Breast epithelium (tissue), 3 donors: ENCODE measurements around the gene EGFLAM.

Experiments used
- POLR2A ChIP-seq: fragments of 450-650 bp; IDR thresholded peaks from one replicate; pipeline ENCODE4 v1.6.1; 2016; ENCODE audit warnings: antibody characterized with exemption, mild to moderate bottlenecking, moderate library complexity
- POLR2AphosphoS5 ChIP-seq, 3 donors: sonication (generic); formaldehyde crosslinking; IDR thresholded peaks; one replicate each; pipeline ENCODE4 v1.6.1; 2017; ENCODE audit warnings: antibody characterized with exemption in 3 of 3

DNA sequence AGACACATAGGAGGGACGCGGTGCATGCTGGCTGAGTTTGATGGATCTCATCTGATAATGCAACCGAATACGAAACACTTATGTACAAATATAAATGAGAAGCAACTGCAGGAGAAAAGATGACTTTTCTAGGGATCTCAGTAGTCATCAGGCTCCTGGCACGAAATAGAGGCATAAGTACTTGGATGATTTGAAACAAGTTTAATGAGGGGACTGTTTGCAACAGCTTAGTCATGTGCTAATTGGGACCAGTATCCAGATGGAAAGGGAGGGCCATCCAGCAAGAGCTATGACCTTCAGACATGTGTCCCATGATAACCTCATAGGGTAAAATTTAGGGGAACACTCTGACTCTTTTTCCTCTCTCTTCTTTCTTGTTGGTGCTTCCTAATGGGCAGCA lies 123.0 kb downstream of the EGFLAM start:
- TF ChIP-seq POLR2AphosphoS5 (IDR thresholded peaks at IDR 0.05) = no peak
- no peak for TF ChIP-seq POLR2A
